Activated CD4-positive, alpha-beta T cell treated with anti-CD3 and anti-CD28 coated beads, Interleukin-2, amount 10 ng/mL, durations not matched to agents 7 days and 5 days (primary cell): Measurements from ENCODE around the gene EPHB1. TPM values are rescaled to one million over a fixed set of nuclear protein-coding genes. Genes with fewer than 3 reads are reported as not detected.

Experiments
- CTCF ChIA-PET: fragments of 350-600 bp; sonication (Branson Sonifier 250); formaldehyde crosslinking; loops from one replicate; lab custom pipeline; 2021; ENCODE audit warnings: antibody characterized with exemption; lab: Charles Lee
- POLR2A ChIA-PET: fragments of 350-600 bp; sonication (Branson Sonifier 250); formaldehyde crosslinking; loops from one replicate; lab custom pipeline; 2021; ENCODE audit warnings: antibody characterized with exemption; lab: Charles Lee
- DNase-seq: peaks from one replicate; pipeline ENCODE4 v3.0.0-alpha.2; 2020
- H3K27ac Mint-ChIP-seq: one replicate; pipeline ENCODE4 v1.8.0; 2021; ENCODE audit warnings: mild to moderate bottlenecking, moderate library complexity, mixed read lengths
- H3K27me3 Mint-ChIP-seq: one replicate; pipeline ENCODE4 v1.8.0; 2021; ENCODE audit warnings: mixed read lengths
- H3K36me3 Mint-ChIP-seq: one replicate; pipeline ENCODE4 v1.8.0; 2021; ENCODE audit warnings: low read depth, mixed read lengths
- H3K4me1 Mint-ChIP-seq: one replicate; pipeline ENCODE4 v1.8.0; 2021; ENCODE audit warnings: mixed read lengths
- H3K4me3 Mint-ChIP-seq: one replicate; pipeline ENCODE4 v1.8.0; 2021; ENCODE audit warnings: mild to moderate bottlenecking, moderate library complexity, mixed read lengths
- H3K9me3 Mint-ChIP-seq: one replicate; pipeline ENCODE4 v1.8.0; 2021; ENCODE audit warnings: mixed read lengths
- total RNA-seq, 2 experiments: library from RNA; stranded (reverse); gene quantifications; one replicate each; pipeline ENCODE4 v1.2.3, GENCODE V29; 2021

Gene EPHB1
- total RNA-seq, 2 experiments from 2014 or later = 1.2 to 1.8 TPM

- CTCF ChIA-PET = no interaction called here
- H3K4me1 Mint-ChIP-seq = no peaks in the 10 kb centered on the region
- H3K9me3 Mint-ChIP-seq = no peaks in the 10 kb centered on the region
- peaks cover 21% of the 10 kb centered on the region for H3K27me3 Mint-ChIP-seq
- H3K36me3 Mint-ChIP-seq = no peaks in the 10 kb centered on the region
- no peak overlapping the region for H3K27ac Mint-ChIP-seq
- DNase-seq = no peak
- POLR2A ChIA-PET = no interaction called here
- H3K4me3 Mint-ChIP-seq = no peak overlapping the region
Measured at GRCh38 chr3:134863915-134864314, 68.9 kb downstream of the EPHB1 start.

- no peaks in the 10 kb centered on the region for H3K4me1 Mint-ChIP-seq
- no peak for DNase-seq
- H3K9me3 Mint-ChIP-seq = no peaks in the 10 kb centered on the region
- ChIA-PET CTCF (no interaction called here), POLR2A (no interaction called here)
- no peak overlapping the region for H3K4me3 Mint-ChIP-seq
- H3K27me3 Mint-ChIP-seq = peaks cover 16% of the 10 kb centered on the region
- H3K27ac Mint-ChIP-seq = no peak overlapping the region
- H3K36me3 Mint-ChIP-seq = no peaks in the 10 kb centered on the region
Measured at GRCh38 chr3:134864636-134865035, 69.6 kb downstream of the EPHB1 start.

- Mint-ChIP-seq H3K4me1 (no peaks in the 10 kb centered on the region), H3K36me3 (no peaks in the 10 kb centered on the region), H3K9me3 (no peaks in the 10 kb centered on the region), H3K27ac (no peak overlapping the region), H3K27me3 (peaks cover 18% of the 10 kb centered on the region), H3K4me3 (no peak overlapping the region)
- DNase-seq = no peak
- ChIA-PET POLR2A (no interaction called here), CTCF (no interaction called here)
Measured at GRCh38 chr3:134867277-134867676, 72.2 kb downstream of the EPHB1 start.

- no peak for DNase-seq
- Mint-ChIP-seq H3K27me3 (peaks cover 21% of the 10 kb centered on the region), H3K36me3 (no peaks in the 10 kb centered on the region), H3K9me3 (no peaks in the 10 kb centered on the region), H3K4me3 (no peak overlapping the region), H3K27ac (no peak overlapping the region), H3K4me1 (no peaks in the 10 kb centered on the region)
- ChIA-PET POLR2A (no interaction called here), CTCF (interaction anchor here (0.6 to 1.9 kb wide), 2 partner anchors 75 to 1740 kb away, joined by 3 to 4 read pairs; partner anchors contain the start of gene EPHB1)
Measured at GRCh38 chr3:134869153-134869726, 74.2 kb downstream of the EPHB1 start.

- Mint-ChIP-seq H3K4me1 (no peaks in the 10 kb centered on the region), H3K27me3 (peaks cover 15% of the 10 kb centered on the region), H3K4me3 (no peak overlapping the region), H3K36me3 (no peaks in the 10 kb centered on the region), H3K9me3 (no peaks in the 10 kb centered on the region), H3K27ac (no peak overlapping the region)
- CTCF ChIA-PET = no interaction called here
- POLR2A ChIA-PET = no interaction called here
- DNase-seq = no peak
Measured at GRCh38 chr3:134871818-134872217, 76.8 kb downstream of the EPHB1 start.

- Mint-ChIP-seq H3K27ac (no peak overlapping the region), H3K4me3 (no peak overlapping the region), H3K27me3 (peaks cover 13% of the 10 kb centered on the region), H3K4me1 (no peaks in the 10 kb centered on the region), H3K36me3 (no peaks in the 10 kb centered on the region), H3K9me3 (no peaks in the 10 kb centered on the region)
- CTCF ChIA-PET = no interaction called here
- POLR2A ChIA-PET = no interaction called here
- DNase-seq = no peak
Measured at GRCh38 chr3:134872440-134873388, 77.7 kb downstream of the EPHB1 start.

- H3K36me3 Mint-ChIP-seq = no peaks in the 10 kb centered on the region
- DNase-seq = no peak
- H3K4me1 Mint-ChIP-seq = no peaks in the 10 kb centered on the region
- H3K9me3 Mint-ChIP-seq = no peaks in the 10 kb centered on the region
- POLR2A ChIA-PET = no interaction called here
- H3K4me3 Mint-ChIP-seq = no peak overlapping the region
- CTCF ChIA-PET = no interaction called here
- no peak overlapping the region for H3K27ac Mint-ChIP-seq
- H3K27me3 Mint-ChIP-seq = peaks cover 10% of the 10 kb centered on the region
Measured at GRCh38 chr3:134873789-134874188, 78.7 kb downstream of the EPHB1 start.

- ChIA-PET POLR2A (no interaction called here), CTCF (no interaction called here)
- Mint-ChIP-seq H3K4me3 (no peak overlapping the region), H3K36me3 (no peaks in the 10 kb centered on the region), H3K27me3 (peaks cover 10% of the 10 kb centered on the region), H3K4me1 (no peaks in the 10 kb centered on the region), H3K27ac (no peak overlapping the region), H3K9me3 (no peaks in the 10 kb centered on the region)
- DNase-seq = no peak
Measured at GRCh38 chr3:134874737-134875413, 79.8 kb downstream of the EPHB1 start.

- POLR2A ChIA-PET = no interaction called here
- CTCF ChIA-PET = no interaction called here
- no peak overlapping the region for H3K27ac Mint-ChIP-seq
- H3K4me3 Mint-ChIP-seq = no peak overlapping the region
- H3K36me3 Mint-ChIP-seq = no peaks in the 10 kb centered on the region
- H3K4me1 Mint-ChIP-seq = no peaks in the 10 kb centered on the region
- H3K9me3 Mint-ChIP-seq = no peaks in the 10 kb centered on the region
- peaks cover 7% of the 10 kb centered on the region for H3K27me3 Mint-ChIP-seq
- no peak for DNase-seq
Measured at GRCh38 chr3:134876836-134877235, 81.8 kb downstream of the EPHB1 start.

- CTCF ChIA-PET = no interaction called here
- Mint-ChIP-seq H3K4me3 (no peak overlapping the region), H3K36me3 (no peaks in the 10 kb centered on the region), H3K27ac (no peak overlapping the region), H3K9me3 (no peaks in the 10 kb centered on the region), H3K27me3 (peaks cover 5% of the 10 kb centered on the region), H3K4me1 (no peaks in the 10 kb centered on the region)
- no peak for DNase-seq
- POLR2A ChIA-PET = no interaction called here
Measured at GRCh38 chr3:134877788-134878187, 82.7 kb downstream of the EPHB1 start.

- CTCF ChIA-PET = no interaction called here
- DNase-seq = no peak
- Mint-ChIP-seq H3K27ac (no peak overlapping the region), H3K4me3 (no peak overlapping the region), H3K4me1 (no peaks in the 10 kb centered on the region), H3K27me3 (peaks cover 2% of the 10 kb centered on the region), H3K36me3 (no peaks in the 10 kb centered on the region), H3K9me3 (no peaks in the 10 kb centered on the region)
- POLR2A ChIA-PET = no interaction called here
Measured at GRCh38 chr3:134879990-134880389, 84.9 kb downstream of the EPHB1 start.

- ChIA-PET POLR2A (no interaction called here), CTCF (no interaction called here)
- no peaks in the 10 kb centered on the region for H3K36me3 Mint-ChIP-seq
- H3K4me1 Mint-ChIP-seq = peaks cover 2% of the 10 kb centered on the region
- DNase-seq = no peak
- no peak overlapping the region for H3K27ac Mint-ChIP-seq
- H3K27me3 Mint-ChIP-seq = peaks cover 2% of the 10 kb centered on the region
- H3K4me3 Mint-ChIP-seq = no peak overlapping the region
- H3K9me3 Mint-ChIP-seq = no peaks in the 10 kb centered on the region
Measured at GRCh38 chr3:134880431-134880830, 85.4 kb downstream of the EPHB1 start.

- Mint-ChIP-seq H3K36me3 (no peaks in the 10 kb centered on the region), H3K9me3 (no peaks in the 10 kb centered on the region), H3K27ac (no peak overlapping the region), H3K27me3 (peaks cover 2% of the 10 kb centered on the region), H3K4me1 (peaks cover 10% of the 10 kb centered on the region), H3K4me3 (no peak overlapping the region)
- POLR2A ChIA-PET = no interaction called here
- CTCF ChIA-PET = no interaction called here
- no peak for DNase-seq
Measured at GRCh38 chr3:134881305-134881704, 86.2 kb downstream of the EPHB1 start.
